ENCODE results near the gene MRPL14. TPM values are rescaled to one million over a fixed set of nuclear protein-coding genes. Genes with fewer than 3 reads are reported as not detected.

Gene MRPL14
- total RNA-seq, 4 donors from 2014 or later = 41.7 to 60.3 (median 53.6) TPM

DNA sequence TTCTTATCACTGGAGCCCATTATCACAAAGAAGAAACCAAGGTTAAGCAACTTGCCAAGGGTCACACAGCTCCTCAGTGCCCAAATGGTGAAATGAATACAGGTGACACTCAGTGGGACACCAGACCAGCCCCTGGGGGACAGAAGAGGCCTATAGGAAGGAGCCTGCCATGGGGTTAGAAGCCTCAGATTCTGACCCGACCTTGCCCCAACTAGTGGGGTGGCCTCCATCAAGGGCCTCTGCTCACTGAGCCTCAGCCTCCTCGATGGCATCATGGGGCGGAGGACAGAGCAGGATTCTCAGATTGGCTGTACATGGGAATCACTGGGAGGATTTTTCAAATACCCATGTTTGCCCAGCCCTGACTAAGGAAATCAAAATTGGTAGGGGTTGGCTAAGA is 47.6 kb downstream of the MRPL14 start:
- intact Hi-C loops (cut with DNase I) = loop anchor here (5.0 kb wide), 2 partner anchors 312 to 412 kb away; no protein-coding TSS in a partner anchor
- 65 to 76% methylated on average over 2 to 3 of the region's 3 CpGs for WGBS, 2 donors
- no peak for DNase-seq

DNA sequence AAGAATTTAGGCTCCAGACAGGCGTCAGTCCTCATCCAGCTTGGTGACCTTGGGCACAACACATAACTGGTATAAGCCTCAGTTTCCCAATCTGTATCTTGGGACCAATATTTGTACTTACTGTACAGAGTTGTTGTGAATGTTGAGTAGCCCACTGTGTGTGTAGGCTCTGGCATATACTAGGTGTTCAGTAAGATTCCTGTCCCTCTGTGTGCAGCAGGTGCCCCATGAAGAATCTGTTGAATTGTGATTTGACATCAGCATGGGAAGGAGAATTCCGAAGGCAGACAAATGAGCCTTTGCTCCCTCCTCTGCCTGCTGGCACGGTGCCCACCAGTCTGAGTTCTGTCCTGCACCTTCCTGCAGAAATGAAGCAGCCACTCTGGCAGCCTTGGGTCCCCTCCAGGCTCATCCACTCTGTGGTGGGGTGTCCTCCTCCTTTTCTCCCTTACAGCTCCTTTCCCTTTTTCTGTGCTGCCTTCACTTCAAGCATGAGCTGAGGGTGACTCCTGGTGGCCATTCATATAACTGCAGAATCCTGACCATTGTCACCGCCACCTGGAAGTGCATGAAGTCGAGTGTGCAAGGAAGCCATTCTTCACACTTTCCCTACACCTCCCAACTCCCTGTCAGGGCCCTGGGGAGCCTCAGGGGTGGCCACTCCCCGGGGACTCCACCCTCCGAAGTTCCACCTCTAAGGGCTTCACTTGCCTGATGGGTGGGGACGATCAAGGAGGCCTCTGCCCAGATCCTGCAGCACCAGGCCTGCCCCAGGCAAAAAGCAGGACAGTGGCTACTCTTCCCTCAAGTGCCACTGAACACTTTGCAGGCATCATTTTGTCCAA is 48.2 kb downstream of the MRPL14 start:
- 10 to 15% methylated on average over 5 to 8 of the region's 8 CpGs for WGBS, 2 donors
- Histone ChIP-seq H3K36me3 (no peaks in the 10 kb centered on the region), H3K27me3 (peaks cover 0 to 13% (median 0%) of the 10 kb centered on the region in 4 donors), H3K4me3 (no peak overlapping the region), H3K27ac (no peak overlapping the region), H3K9me3 (no peaks in the 10 kb centered on the region), H3K4me1 (peaks cover 26 to 49% (median 29%) of the 10 kb centered on the region in 3 donors)
- TF ChIP-seq, protein P1, sequence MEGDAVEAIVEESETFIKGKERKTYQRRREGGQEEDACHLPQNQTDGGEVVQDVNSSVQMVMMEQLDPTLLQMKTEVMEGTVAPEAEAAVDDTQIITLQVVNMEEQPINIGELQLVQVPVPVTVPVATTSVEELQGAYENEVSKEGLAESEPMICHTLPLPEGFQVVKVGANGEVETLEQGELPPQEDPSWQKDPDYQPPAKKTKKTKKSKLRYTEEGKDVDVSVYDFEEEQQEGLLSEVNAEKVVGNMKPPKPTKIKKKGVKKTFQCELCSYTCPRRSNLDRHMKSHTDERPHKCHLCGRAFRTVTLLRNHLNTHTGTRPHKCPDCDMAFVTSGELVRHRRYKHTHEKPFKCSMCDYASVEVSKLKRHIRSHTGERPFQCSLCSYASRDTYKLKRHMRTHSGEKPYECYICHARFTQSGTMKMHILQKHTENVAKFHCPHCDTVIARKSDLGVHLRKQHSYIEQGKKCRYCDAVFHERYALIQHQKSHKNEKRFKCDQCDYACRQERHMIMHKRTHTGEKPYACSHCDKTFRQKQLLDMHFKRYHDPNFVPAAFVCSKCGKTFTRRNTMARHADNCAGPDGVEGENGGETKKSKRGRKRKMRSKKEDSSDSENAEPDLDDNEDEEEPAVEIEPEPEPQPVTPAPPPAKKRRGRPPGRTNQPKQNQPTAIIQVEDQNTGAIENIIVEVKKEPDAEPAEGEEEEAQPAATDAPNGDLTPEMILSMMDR (IDR thresholded peaks at IDR 0.05) = peak; percentile 72 to 96 (median 94)
- no peak for TF ChIP-seq POLR2A (IDR thresholded peaks at IDR 0.05)
- no peak for DNase-seq
- intact Hi-C loops (cut with DNase I) = loop anchor here (5.0 kb wide), 2 partner anchors 312 to 412 kb away; no protein-coding TSS in a partner anchor

More for the DNA sequence above, 47.6 kb downstream of the MRPL14 start:
- Histone ChIP-seq H3K27ac (no peak overlapping the region), H3K4me1 (peaks cover 22 to 49% (median 28%) of the 10 kb centered on the region in 3 donors), H3K27me3 (peaks cover 0 to 13% (median 0%) of the 10 kb centered on the region in 4 donors), H3K4me3 (no peak overlapping the region), H3K9me3 (no peaks in the 10 kb centered on the region), H3K36me3 (no peaks in the 10 kb centered on the region)
- no peak for TF ChIP-seq POLR2A (IDR thresholded peaks at IDR 0.05)
- TF ChIP-seq, protein P1 (IDR thresholded peaks at IDR 0.05) = no peak

DNA sequence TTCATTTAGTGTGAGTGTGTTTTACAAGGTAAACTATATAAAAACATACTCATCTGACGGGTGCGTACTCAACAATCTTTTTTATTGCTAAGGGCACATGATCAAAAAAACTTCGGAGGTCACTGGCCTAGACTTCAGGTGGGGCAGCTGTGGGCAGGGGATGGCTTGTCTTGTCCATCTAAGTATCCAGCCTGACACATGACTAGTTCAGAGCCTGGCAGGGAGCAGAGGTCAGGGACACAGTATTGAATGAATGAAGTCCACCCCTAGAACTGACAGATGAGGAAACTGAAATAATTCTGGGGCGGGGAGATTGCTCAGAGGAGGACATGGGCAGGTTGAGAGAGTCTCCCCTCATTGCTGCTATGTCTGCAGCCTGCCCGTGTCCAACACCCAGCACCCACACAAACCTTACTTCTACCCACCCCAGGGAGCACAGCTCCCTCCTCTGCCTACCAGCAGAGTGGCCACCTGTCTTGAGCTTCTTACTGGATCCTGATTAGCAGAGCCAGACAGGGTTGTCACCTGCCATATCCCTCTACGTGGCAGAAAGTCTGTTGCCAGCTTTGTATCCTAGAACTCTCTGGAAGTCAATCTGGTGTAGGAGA is 48.9 kb downstream of the MRPL14 start:
- H3K27ac ChIP-seq = no peak overlapping the region
- TF ChIP-seq, protein P1 (IDR thresholded peaks at IDR 0.05) = no peak
- no peak for TF ChIP-seq POLR2A (IDR thresholded peaks at IDR 0.05)
- no peak for DNase-seq
- 92% methylated on average over 6 of the region's 6 CpGs for WGBS, 2 donors
- no peaks in the 10 kb centered on the region for H3K9me3 ChIP-seq
- no peaks in the 10 kb centered on the region for H3K36me3 ChIP-seq
- intact Hi-C loops (cut with DNase I) = loop anchor here (5.0 kb wide), 2 partner anchors 311 to 411 kb away; no protein-coding TSS in a partner anchor
- peaks cover 34 to 53% (median 36%) of the 10 kb centered on the region in 3 donors for H3K4me1 ChIP-seq
- no peak overlapping the region for H3K4me3 ChIP-seq
- H3K27me3 ChIP-seq = peaks cover 0 to 13% (median 0%) of the 10 kb centered on the region in 4 donors

DNA sequence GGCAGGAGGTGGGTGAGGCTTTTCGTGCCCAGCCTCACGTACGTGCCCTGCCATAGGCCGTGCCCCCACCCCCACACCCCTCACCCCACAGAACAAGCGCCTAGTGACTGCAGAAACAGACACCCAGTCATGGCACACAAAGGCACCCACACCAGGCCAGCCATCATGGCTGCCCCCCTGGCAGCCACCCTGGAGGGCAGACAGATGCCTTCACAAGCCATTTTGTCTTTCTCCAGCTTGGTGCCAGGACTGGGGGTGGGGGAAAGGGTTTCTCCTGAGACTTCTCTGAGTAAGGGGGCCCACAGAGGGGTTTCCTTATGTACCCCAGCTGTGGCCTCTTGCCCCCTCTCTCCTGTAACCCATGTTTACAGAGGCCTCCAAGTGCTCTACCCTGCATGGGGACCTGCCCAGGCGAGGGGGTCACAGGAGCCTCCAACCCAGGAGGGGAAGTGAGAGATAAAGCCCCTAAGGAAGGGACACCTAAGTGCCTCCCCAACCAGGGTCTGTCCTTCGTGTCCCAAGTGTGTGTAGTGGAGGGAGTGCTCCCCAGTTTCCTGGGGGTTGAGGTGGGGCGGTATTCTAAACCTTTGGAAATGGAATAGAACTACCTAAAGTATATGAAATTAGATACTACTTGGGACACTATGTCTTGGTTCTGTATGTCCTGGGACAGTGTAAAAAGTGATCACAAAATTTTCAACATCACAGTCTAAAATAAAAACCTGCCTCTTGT is 49.9 kb downstream of the MRPL14 start:
- peaks cover 37 to 62% (median 41%) of the 10 kb centered on the region in 3 donors for H3K4me1 ChIP-seq
- H3K9me3 ChIP-seq = no peaks in the 10 kb centered on the region
- H3K36me3 ChIP-seq = no peaks in the 10 kb centered on the region
- peaks cover 0 to 13% (median 0%) of the 10 kb centered on the region in 4 donors for H3K27me3 ChIP-seq
- peak overlapping the region in 2 of 4 donors; percentile 12 to 29 for H3K4me3 ChIP-seq
- WGBS, 2 donors = 35 to 57% methylated on average over 2 to 6 of the region's 8 CpGs
- intact Hi-C loops (cut with DNase I) = loop anchor here (5.0 kb wide), 2 partner anchors 310 to 410 kb away; no protein-coding TSS in a partner anchor
- DNase-seq = no peak
- TF ChIP-seq, protein P1 (IDR thresholded peaks at IDR 0.05) = no peak
- no peak for TF ChIP-seq POLR2A (IDR thresholded peaks at IDR 0.05)
- H3K27ac ChIP-seq = peak overlapping the region in 1 of 4 donors; percentile 83

Measured in esophagus squamous epithelium (tissue), 5 donors.